Measurements from ENCODE around the gene SLAMF9. TPM values are rescaled to one million over a fixed set of nuclear protein-coding genes. Genes with fewer than 3 reads are reported as not detected.

SLAMF9 gene
- total and polyA plus RNA-seq, 4 donors: not detected

DNA sequence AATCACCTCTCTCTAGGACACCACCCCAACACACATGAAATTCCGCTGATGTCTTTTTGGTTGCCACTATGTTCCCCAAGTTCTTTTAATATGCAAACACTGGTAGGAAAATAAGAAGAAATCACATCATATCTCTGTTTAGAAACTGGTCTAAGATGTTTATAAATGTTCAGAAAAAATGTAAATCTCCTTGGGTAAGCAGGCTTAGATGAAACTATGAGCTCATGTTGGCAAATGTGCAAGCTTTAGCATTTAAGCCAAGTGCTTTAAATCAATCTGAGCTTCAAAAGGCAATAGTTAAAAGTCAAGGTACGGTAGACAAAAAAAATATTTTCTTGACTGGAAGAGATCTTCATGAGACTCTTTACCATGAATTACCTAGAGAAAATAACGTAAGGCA is 25.2 kb upstream of the SLAMF9 start:
- Histone ChIP-seq H3K27me3 (ENCODE audit: control insufficient read depth, insufficient read depth, low read length) (no peaks in the 10 kb centered on the region), H3K4me3 (ENCODE audit: low read depth, low read length) (no peak overlapping the region), H3K27ac (ENCODE audit: low read depth, low read length) (no peak overlapping the region), H3K9me3 (ENCODE audit: control insufficient read depth, insufficient read depth, low read length) (no peaks in the 10 kb centered on the region), H3K36me3 (ENCODE audit: control insufficient read depth, insufficient read depth, low read length) (no peaks in the 10 kb centered on the region), H3K4me1 (ENCODE audit: control insufficient read depth, insufficient read depth, low read length) (no peaks in the 10 kb centered on the region)
- no peak for DNase-seq (ENCODE audit: low read depth in 4 of 6, low spot score in 6 of 6)
- WGBS (ENCODE audit: insufficient coverage): no CpG with 5 or more reads among the region's 3 CpGs

DNA sequence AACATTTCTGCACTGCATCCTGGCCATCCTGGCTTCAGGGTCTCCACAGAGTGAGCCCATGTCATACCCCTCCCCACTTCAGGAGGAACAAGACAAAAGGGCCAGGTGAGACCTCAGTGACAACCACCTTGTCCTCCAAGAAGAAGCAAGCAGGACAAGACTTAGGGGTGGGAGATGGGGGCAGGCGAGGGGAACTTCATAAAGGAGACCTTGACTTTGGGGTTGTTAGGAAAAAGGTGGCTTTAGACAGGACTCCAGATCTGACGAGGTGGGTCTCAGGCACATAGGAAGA is 24.0 kb upstream of the SLAMF9 start:
- no peak overlapping the region for H3K27ac ChIP-seq (ENCODE audit: low read depth, low read length)
- DNase-seq (ENCODE audit: low read depth in 4 of 6, low spot score in 6 of 6): no peak
- no peaks in the 10 kb centered on the region for H3K4me1 ChIP-seq (ENCODE audit: control insufficient read depth, insufficient read depth, low read length)
- no peaks in the 10 kb centered on the region for H3K9me3 ChIP-seq (ENCODE audit: control insufficient read depth, insufficient read depth, low read length)
- H3K36me3 ChIP-seq (ENCODE audit: control insufficient read depth, insufficient read depth, low read length): no peaks in the 10 kb centered on the region
- no peak overlapping the region for H3K4me3 ChIP-seq (ENCODE audit: low read depth, low read length)
- WGBS (ENCODE audit: insufficient coverage): no CpG with 5 or more reads among the region's 2 CpGs
- no peaks in the 10 kb centered on the region for H3K27me3 ChIP-seq (ENCODE audit: control insufficient read depth, insufficient read depth, low read length)

DNA sequence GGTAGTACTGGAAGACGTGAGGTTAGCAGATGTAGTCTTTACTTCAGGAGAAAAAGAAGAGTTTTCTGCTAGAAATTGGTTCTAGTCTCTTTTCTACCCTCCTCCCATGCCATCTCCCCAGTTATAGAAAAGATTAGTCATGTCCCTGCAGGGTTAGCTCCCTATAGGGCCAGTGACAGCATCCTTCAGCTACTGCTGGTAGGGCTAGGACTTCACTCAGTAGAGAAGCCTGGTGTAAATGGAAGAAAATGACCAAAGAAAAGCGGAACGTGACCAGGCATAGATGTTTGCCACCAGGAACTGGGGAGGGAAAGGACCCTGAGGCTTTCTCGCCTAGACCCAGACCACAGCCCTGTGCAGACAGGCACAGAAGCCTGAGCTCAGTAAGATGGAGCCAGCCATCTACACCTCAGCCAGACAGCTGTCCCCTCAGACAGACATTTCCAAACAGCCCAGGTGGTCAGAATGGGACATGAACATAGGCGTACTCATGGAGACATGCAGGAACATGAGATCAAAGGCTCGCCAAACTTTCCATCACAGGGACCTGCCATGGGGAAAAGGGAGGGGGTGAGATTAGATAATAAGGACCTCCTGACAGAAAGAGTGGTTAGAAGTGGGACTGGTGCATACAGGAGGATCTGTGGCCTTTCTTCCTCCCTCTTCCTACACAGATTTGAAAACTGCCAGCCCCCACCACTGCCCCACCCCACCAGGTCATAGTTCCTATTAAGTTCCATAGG is 23.5 kb upstream of the SLAMF9 start:
- Histone ChIP-seq H3K4me3 (ENCODE audit: low read depth, low read length) (no peak overlapping the region), H3K27me3 (ENCODE audit: control insufficient read depth, insufficient read depth, low read length) (no peaks in the 10 kb centered on the region), H3K4me1 (ENCODE audit: control insufficient read depth, insufficient read depth, low read length) (no peaks in the 10 kb centered on the region), H3K9me3 (ENCODE audit: control insufficient read depth, insufficient read depth, low read length) (no peaks in the 10 kb centered on the region), H3K36me3 (ENCODE audit: control insufficient read depth, insufficient read depth, low read length) (no peaks in the 10 kb centered on the region), H3K27ac (ENCODE audit: low read depth, low read length) (no peak overlapping the region)
- WGBS (ENCODE audit: insufficient coverage): 97% methylated on average over 3 of the region's 6 CpGs
- DNase-seq (ENCODE audit: low read depth in 4 of 6, low spot score in 6 of 6): no peak

DNA sequence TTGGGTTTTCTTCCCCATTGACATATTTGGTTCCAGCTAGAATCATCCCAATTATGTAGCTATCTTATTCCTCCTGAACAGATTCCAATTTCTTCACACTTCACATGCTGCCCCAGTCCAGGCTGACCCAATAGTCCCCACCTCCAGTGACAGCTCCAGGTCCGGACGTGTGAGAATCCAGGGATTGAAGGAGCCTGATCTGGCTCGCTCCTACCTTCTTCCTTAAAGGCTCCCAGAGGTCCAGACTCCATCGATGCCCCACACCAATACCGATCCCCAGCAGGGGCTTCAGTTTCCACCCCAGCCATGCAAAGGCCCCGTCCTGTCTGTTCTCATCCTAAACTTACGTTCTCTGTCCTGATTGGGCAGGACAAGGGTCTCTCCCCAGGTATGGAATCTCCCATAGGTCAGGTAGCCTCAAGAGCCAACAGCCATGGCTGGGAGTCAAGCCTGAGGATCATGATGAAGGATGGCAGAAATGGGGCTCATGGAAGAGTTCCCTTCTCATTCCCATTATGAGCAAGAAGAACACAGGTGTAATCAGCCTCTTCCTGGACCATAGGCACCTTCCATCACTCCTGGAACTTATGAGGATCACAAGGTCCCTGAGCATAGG is 20.4 kb upstream of the SLAMF9 start:
- no peaks in the 10 kb centered on the region for H3K27me3 ChIP-seq (ENCODE audit: control insufficient read depth, insufficient read depth, low read length)
- H3K4me3 ChIP-seq (ENCODE audit: low read depth, low read length): no peak overlapping the region
- DNase-seq (ENCODE audit: low read depth in 4 of 6, low spot score in 6 of 6): no peak
- 93% methylated on average over 7 of the region's 7 CpGs for WGBS (ENCODE audit: insufficient coverage)
- no peaks in the 10 kb centered on the region for H3K36me3 ChIP-seq (ENCODE audit: control insufficient read depth, insufficient read depth, low read length)
- no peaks in the 10 kb centered on the region for H3K9me3 ChIP-seq (ENCODE audit: control insufficient read depth, insufficient read depth, low read length)
- H3K4me1 ChIP-seq (ENCODE audit: control insufficient read depth, insufficient read depth, low read length): peaks cover 12% of the 10 kb centered on the region
- no peak overlapping the region for H3K27ac ChIP-seq (ENCODE audit: low read depth, low read length)

DNA sequence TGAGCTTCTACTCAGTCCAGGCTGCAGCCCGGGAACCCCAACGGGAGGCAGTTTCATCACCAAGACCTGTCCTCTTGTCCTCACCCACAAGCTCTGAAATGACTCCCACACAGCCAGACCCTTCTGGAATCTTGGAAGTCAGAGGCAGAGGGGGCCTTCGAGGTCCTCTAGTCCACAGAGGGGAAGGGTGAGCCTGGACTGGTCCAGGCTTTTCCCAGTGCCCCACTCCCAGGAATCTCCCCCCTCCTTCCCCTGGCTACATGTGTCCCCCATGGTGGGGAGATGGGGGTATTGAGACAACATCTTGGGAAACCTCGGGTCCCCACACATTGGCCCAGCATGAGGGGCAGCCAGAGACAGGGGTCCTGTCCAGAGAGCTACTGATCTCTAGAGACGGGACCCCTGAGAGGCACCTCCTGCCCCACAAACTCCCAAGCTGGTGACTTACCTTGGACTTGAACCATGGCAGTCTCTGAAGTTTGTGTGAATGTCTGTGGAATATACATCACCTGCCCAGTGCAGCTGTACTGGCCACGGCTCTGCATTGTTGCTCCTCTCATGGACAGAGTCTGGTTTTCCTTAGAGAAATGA is 19.4 kb upstream of the SLAMF9 start:
- WGBS (ENCODE audit: insufficient coverage): no CpG with 5 or more reads among the region's 6 CpGs
- Histone ChIP-seq H3K27me3 (ENCODE audit: control insufficient read depth, insufficient read depth, low read length) (no peaks in the 10 kb centered on the region), H3K9me3 (ENCODE audit: control insufficient read depth, insufficient read depth, low read length) (no peaks in the 10 kb centered on the region), H3K4me1 (ENCODE audit: control insufficient read depth, insufficient read depth, low read length) (peaks cover 12% of the 10 kb centered on the region), H3K36me3 (ENCODE audit: control insufficient read depth, insufficient read depth, low read length) (no peaks in the 10 kb centered on the region), H3K27ac (ENCODE audit: low read depth, low read length) (no peak overlapping the region), H3K4me3 (ENCODE audit: low read depth, low read length) (no peak overlapping the region)
- DNase-seq (ENCODE audit: low read depth in 4 of 6, low spot score in 6 of 6): no peak

DNA sequence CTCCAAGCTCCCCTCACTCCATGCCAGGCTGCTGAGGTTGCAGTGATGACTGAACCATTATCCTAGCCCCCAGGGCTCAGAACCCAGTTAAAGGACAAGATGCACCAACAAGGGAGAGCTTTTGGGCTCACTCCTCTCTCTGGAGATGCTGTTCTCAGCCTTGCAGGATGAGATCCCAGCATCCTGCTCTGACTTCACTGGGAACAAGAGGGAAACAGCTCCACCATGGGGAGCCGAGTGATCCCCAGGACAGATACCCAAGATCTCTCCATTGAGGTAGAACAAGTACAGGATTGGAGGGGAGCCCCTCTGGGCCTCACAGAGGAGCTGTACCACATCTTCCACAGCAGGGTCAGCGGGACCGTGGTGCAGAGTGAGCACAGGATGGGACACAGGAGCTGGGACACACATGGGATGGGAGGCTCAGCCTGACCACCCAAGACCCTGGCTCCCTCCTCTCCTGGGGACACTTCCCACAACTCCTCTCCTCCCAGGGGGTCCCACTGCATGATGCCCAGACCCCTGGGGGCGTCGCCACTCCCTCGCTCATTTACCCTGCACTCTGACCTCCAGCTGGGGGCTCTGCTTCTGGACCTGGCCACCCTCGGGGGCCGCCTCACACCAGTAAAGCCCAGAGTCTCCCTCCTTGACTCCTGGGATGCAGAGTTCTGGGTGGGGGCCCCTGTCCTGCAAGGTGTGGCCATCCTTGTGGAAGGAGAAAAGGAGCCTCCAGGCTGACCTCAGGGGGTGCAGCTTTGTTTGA is 18.6 kb upstream of the SLAMF9 start:
- no peak overlapping the region for H3K27ac ChIP-seq (ENCODE audit: low read depth, low read length)
- peaks cover 12% of the 10 kb centered on the region for H3K4me1 ChIP-seq (ENCODE audit: control insufficient read depth, insufficient read depth, low read length)
- H3K36me3 ChIP-seq (ENCODE audit: control insufficient read depth, insufficient read depth, low read length): no peaks in the 10 kb centered on the region
- WGBS (ENCODE audit: insufficient coverage): 82% methylated on average over 8 of the region's 8 CpGs
- no peak overlapping the region for H3K4me3 ChIP-seq (ENCODE audit: low read depth, low read length)
- no peaks in the 10 kb centered on the region for H3K27me3 ChIP-seq (ENCODE audit: control insufficient read depth, insufficient read depth, low read length)
- no peak for DNase-seq (ENCODE audit: low read depth in 4 of 6, low spot score in 6 of 6)
- H3K9me3 ChIP-seq (ENCODE audit: control insufficient read depth, insufficient read depth, low read length): no peaks in the 10 kb centered on the region

DNA sequence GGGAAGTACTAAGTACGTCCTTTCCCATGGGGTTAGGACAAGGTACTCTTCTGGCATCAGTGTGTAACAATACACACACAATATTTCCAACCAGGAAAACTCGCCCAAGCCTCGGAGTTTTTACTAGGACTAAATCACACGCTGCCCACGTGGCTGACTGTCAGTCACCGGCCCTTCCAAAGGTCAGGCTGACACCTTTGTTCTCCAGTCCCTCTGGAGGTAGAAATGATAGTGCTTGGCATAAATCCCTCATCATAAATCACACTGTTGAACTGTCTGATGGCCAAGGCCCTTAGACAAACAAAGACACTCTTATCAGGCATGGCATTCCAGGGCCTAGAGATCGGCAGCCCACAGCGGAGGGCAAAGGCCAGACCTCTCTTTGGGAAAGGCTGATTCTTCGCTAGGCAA is 16.9 kb upstream of the SLAMF9 start:
- no peak for DNase-seq (ENCODE audit: low read depth in 4 of 6, low spot score in 6 of 6)
- no peak overlapping the region for H3K4me3 ChIP-seq (ENCODE audit: low read depth, low read length)
- H3K9me3 ChIP-seq (ENCODE audit: control insufficient read depth, insufficient read depth, low read length): no peaks in the 10 kb centered on the region
- peaks cover 12% of the 10 kb centered on the region for H3K4me1 ChIP-seq (ENCODE audit: control insufficient read depth, insufficient read depth, low read length)
- H3K36me3 ChIP-seq (ENCODE audit: control insufficient read depth, insufficient read depth, low read length): no peaks in the 10 kb centered on the region
- H3K27me3 ChIP-seq (ENCODE audit: control insufficient read depth, insufficient read depth, low read length): no peaks in the 10 kb centered on the region
- WGBS (ENCODE audit: insufficient coverage): 34% methylated on average over 6 of the region's 9 CpGs
- no peak overlapping the region for H3K27ac ChIP-seq (ENCODE audit: low read depth, low read length)

DNA sequence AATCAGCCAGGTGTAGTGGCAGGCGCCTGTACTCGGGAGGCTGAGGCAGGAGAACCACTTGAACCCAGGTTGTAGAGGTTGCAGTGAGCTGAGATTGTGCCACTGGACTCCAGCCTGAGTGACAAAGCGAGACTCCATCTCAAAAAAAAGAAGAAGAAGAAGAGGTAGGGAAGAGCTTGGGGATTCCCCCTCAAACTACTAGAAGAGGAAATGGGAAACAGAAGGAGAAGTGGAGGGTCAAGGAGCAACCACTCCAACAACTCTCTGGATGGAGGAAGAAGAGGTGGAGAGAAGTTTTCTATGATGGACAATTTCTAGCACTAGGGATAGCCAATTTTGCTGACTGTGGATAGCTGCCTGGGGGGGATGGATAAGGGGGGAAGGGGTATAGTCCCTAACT is 14.9 kb upstream of the SLAMF9 start:
- no peak for DNase-seq (ENCODE audit: low read depth in 4 of 6, low spot score in 6 of 6)
- no CpG with 5 or more reads among the region's 3 CpGs for WGBS (ENCODE audit: insufficient coverage)
- Histone ChIP-seq H3K4me3 (ENCODE audit: low read depth, low read length) (no peak overlapping the region), H3K27ac (ENCODE audit: low read depth, low read length) (no peak overlapping the region), H3K9me3 (ENCODE audit: control insufficient read depth, insufficient read depth, low read length) (no peaks in the 10 kb centered on the region), H3K27me3 (ENCODE audit: control insufficient read depth, insufficient read depth, low read length) (no peaks in the 10 kb centered on the region), H3K4me1 (ENCODE audit: control insufficient read depth, insufficient read depth, low read length) (peaks cover 12% of the 10 kb centered on the region), H3K36me3 (ENCODE audit: control insufficient read depth, insufficient read depth, low read length) (no peaks in the 10 kb centered on the region)

DNA sequence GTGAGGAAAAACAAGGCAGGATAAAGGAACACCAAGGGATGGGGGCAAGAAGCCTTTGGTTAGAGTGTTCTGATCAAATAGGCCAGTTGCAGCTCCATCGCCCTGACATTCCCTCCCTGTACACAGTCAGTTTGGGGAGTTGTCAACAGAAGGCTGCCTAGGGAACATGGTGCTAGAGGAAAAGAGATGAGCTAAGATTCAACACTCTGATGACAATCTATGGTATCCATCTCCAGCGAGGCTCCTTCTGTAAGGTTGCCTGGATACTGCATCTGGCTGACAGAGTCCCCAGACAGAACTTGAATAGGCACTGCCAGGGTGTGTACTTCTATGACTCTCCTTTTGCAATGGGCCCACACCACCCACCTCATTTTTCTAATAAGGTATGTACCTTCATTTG is 11.2 kb upstream of the SLAMF9 start:
- no peaks in the 10 kb centered on the region for H3K4me1 ChIP-seq (ENCODE audit: control insufficient read depth, insufficient read depth, low read length)
- H3K4me3 ChIP-seq (ENCODE audit: low read depth, low read length): no peak overlapping the region
- H3K9me3 ChIP-seq (ENCODE audit: control insufficient read depth, insufficient read depth, low read length): no peaks in the 10 kb centered on the region
- 29% methylated on average over 1 of the region's 2 CpGs for WGBS (ENCODE audit: insufficient coverage)
- H3K36me3 ChIP-seq (ENCODE audit: control insufficient read depth, insufficient read depth, low read length): no peaks in the 10 kb centered on the region
- H3K27me3 ChIP-seq (ENCODE audit: control insufficient read depth, insufficient read depth, low read length): no peaks in the 10 kb centered on the region
- H3K27ac ChIP-seq (ENCODE audit: low read depth, low read length): no peak overlapping the region
- DNase-seq (ENCODE audit: low read depth in 4 of 6, low spot score in 6 of 6): no peak

All from spinal cord (tissue), 10 donors.